GM18909 (cell line): ENCODE results near the gene CTSE.

Experiments used
- ATAC-seq: cut with Tn5 transposase; IDR thresholded peaks from one replicate; pipeline ENCODE4 v1.9.1; 2021; ENCODE audit warnings: mild to moderate bottlenecking; ENCODE audit not compliant: unreplicated experiment, poor library complexity

Gene CTSE

DNA sequence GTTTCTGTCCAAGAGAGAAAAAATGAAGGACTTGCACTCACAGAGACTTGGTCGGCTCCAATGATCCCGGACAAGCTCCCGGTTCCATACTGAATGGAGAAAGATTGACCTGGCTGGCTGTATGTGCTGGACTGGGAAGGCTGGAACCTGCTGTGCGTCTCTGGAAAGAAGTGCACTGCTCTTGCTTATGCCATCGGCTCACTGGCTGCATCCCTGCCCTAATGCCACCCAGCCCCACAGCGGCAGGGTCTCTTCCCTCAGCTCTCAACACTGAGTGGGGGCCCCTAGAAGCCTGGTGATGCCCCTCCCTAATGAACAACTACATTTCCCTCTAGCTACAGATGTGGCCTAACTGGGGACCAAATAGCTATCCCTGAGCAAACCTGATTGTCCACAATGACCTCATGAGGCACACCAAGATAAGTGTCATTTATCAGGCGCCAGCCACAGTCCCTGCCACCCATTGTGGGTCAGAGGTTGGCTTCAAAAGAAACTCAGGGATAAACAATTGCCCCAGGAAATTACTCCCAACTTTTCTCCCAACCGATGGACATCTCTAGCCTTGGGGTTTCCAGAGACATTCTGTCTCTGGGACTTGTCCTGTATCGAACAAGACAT lies 2.6 kb downstream of the CTSE start:
- no peak for ATAC-seq

- no peak for ATAC-seq
Observed at GRCh38 chr1:206020393-206021007, 3.2 kb downstream of the CTSE start.

DNA sequence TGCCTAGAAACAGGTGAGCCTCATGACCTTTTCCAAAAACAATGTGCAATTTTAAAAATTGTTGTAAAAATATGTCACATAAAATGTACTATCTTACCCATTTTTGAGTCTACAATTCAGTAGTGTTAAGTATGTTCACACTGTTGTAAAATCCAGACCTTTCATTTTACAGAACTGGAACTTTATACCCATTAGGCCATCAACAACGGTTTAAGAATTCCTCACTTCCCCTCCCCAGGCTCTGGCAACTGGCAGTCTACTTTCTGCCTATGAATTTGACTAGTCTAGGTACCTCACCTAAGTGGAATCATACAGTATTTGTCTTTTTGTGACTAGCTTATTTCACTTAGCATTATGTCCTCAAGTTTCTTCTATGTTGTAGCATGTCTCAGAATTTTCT lies 8.6 kb downstream of the CTSE start:
- ATAC-seq: no peak

GRCh38 chr1:206014601-206015000 lies 9.1 kb downstream of the CTSE start:
- ATAC-seq: no peak

DNA sequence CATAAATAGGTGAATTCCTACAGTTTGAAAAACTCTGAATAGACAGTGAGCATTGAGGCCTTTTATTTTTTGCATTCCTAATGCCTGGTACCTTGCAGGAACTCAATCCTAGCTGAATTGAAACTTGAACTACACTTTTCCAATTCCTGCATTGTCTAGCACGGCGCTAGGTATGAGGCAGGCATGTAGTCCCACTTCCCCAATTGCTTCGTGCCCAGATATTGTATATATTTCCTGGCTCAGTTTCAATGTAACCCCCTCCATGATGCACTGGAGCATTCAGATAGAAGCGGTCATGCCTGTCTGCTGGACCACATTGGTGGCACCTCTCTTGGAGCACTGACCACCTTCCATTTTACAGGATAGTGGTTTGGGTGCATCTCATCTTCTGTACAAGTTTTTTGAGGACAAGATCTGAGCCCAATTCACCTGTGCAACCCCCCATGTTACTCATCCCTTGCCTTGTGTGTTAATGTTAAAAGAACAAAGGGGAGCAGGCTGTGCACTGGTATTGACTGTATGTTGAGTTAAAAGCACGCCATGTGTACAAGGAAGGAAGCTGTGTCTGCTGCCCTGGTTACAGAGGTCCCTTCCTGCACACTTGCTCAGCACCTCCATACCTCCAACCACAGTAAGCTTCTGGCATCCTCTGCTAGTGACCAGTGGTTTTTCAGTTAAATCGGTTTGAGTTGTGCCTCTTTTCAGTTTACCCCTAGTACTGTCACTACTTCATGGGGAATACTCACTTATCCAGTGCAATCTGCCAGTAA lies 10.5 kb downstream of the CTSE start:
- no peak for ATAC-seq

DNA sequence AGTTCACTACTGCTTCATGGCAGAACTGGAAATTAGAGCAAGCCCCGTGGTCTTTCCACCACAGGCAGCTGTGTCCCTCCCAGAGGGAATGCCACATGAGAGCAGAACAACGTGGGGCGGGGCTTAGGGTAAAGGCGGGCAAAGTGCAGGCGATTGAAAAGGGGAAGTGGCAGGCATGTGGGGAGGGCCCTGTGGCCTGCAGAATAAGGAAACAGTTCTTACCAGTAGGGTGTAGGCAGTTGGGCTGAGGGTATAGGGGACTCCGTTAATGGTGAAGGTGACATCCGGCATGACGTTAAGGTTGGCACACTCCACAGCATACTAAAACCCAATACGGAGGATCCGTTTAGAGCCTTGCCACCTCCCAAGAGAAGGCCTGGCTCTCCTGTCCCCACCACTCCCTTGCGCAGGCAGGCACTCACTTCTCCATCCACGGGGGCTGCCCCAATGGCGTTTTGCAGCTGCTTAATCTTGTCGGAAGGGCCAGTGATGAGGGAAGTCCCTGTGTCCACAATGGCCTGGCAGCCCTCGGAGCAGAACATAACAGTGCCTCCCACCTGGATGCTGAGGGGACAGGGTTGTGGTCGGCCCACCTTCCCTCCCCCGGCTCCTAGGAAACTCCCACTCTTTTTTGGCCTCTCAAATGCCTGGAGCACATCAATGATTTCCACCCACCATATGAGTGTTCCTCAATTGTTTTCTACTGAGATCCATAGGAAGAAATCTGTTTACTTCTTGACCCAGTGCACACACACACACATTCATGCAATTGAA lies 11.4 kb downstream of the CTSE start:
- peak; percentile 96 for ATAC-seq

- ATAC-seq: no peak
Observed at GRCh38 chr1:206011057-206011456, 12.6 kb downstream of the CTSE start.

DNA sequence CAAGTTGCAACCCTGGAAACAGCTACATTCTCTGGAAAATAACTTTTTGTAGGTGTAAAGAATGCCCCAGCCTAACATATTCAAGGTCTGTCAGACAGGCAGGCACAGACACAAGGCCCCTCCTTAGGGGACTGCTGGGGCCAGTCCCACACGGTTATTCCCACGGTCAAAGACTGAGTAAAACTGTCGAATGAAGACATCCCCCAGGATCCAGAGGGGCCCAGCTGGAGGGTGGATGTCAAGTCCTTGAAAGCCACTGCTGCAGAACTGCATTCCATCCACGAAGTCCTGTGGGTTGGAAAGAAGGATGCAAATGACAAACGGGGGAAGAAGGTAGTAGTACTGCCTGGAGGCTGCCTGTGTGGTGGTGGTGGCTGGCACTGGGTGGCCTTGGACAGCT lies 13.6 kb downstream of the CTSE start:
- ATAC-seq: no peak

- no peak for ATAC-seq
Observed at GRCh38 chr1:206006946-206007345, 16.7 kb downstream of the CTSE start.

GRCh38 chr1:206005778-206006180 lies 17.9 kb downstream of the CTSE start:
- no peak for ATAC-seq

- no peak for ATAC-seq
Observed at GRCh38 chr1:206005234-206005633, 18.5 kb downstream of the CTSE start.

DNA sequence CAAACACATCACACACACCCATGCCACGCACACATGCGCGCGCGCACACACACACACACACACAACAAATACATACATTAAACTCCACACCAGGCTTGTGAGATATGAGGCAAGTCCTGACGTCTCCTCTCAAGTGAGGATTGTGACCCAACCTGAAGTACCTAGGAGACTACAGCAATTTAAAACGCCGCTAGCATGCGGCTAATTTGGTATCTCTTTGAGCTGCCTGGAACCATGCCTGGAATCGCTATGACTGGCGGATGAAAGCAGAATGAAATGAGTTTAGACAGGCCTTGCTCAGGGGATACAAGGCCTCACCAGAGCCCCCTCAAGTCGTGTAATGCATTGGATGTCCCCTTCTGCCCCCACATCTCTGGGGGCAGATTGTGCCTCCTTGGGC lies 18.9 kb downstream of the CTSE start:
- no peak for ATAC-seq

DNA sequence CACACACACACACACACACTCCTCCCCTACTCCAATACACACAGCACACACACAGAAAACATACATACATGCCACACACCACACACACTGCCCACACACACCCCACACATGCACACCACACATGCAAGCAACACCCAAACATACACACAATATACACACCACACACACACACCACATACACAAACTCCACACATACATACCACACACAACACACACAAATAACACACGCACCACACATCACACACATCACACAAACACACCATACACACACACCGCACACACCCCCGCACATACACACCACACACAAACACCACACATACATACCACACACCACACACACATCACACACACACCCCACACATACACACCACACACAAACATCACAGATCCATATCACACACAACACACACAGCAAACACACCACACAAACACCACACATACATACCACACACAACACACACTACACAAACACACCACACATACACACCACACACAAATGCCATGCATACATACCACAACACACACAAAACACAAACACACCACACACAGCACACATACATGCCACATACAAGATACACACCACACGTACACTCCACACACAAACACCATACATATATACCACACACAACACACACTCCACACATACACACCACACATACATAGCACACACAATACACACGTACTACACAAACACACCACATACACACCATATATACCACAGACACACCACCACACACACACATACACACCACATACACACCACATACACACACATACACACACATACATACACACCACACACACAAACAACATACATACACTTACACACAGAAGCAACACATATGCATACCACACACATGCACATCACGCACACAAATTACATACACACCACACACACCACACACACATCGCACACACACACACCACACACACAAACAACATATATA lies 19.6 kb downstream of the CTSE start:
- no peak for ATAC-seq

DNA sequence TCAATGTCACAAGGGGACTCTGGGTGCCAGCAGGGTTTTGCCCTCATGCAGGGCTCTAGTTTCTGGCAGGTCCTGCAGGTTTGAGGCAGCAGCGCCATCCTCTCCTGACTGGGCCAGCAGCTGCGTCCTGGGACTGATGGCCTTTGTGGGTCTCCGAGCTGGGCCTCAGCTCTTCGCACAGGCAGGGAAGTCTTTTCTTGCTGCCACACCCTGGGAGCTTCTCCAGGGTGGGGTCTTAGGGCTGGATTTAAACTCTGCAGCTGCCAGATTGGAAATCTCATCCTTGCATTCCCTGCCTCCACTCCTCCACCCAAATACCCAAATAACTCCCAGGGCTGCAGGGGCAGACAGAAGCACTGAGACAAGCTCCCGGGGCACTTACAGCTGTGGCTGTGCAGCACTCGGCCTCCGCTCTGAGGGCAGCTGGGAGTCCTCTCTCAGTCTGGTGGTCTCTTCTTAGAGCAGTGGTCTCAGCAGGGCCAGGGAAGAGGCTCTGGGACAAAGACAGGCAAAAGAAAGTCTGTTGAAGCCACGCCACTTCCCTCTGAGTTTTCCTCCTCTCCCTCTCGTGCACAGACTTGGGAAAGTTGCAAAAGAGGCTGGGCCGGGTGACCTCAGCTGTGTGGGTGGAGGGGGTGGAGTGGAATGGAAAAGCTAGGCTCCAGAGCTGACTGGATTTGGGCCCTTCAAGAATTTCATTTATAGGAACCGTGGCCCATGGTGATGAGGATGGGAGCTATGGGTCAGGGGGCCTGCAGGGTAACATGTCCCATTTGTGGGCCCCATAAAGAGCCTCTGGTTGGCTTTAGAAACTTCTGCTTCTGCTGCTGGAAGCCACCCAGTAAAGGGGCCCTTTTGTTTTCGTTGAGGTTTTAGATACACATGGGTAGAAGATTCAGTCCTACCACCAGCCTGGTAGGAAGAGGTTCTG lies 20.6 kb downstream of the CTSE start, which contains the start of gene RAB7B:
Gene RAB7B (minus strand): TSS at position 525 of the 931 bp plus-strand sequence. CDS start 9,260 bp downstream, outside the sequence.
- no peak for ATAC-seq

GRCh38 chr1:206002160-206002559 lies 21.5 kb downstream of the CTSE start:
- ATAC-seq: no peak

GRCh38 chr1:206001476-206001888 lies 22.2 kb downstream of the CTSE start:
- ATAC-seq: no peak

GRCh38 chr1:206000641-206001339 lies 22.9 kb downstream of the CTSE start:
- ATAC-seq: no peak
